ENCODE measurements around the gene ZNF222.
A peak's percentile ranks its signal among the peaks of the same experiment; 100 is the strongest.

Gene ZNF222

GRCh38 chr19:44002212-44002565 is 23.0 kb upstream of the ZNF222 start:
- peak overlapping the region; percentile 84 to 100 (median 96) for H3K4me3 ChIP-seq (ENCODE audit: control insufficient read depth in 1 of 7, extremely low read depth in 1 of 7, insufficient read depth in 4 of 7, low read depth in 2 of 7, low read length in 6 of 7)
- ChIA-PET POLR2A (interaction anchor here (0.6 kb wide), 1 partner anchor 538 kb away, joined by 3 read pairs; no protein-coding TSS in a partner anchor), CTCF (interaction anchor here (0.8 to 1.0 kb wide), 2 partner anchors 49 to 498 kb away, joined by 3 read pairs; no protein-coding TSS in a partner anchor)
- H3K27ac ChIP-seq (ENCODE audit: insufficient read depth in 1 of 2, low read depth in 1 of 2, low read length in 2 of 2, poor library complexity in 1 of 2, severe bottlenecking in 2 of 2): peak overlapping the region; percentile 73 to 87
- H3K4me1 ChIP-seq (ENCODE audit: control extremely low read depth in 1 of 4, control insufficient read depth in 4 of 4, insufficient read depth in 4 of 4, low read length in 3 of 4): peaks cover 2 to 19% (median 15%) of the 10 kb centered on the region in 4 experiments
- H3K9me3 ChIP-seq (ENCODE audit: control extremely low read depth in 1 of 5, control insufficient read depth in 4 of 5, insufficient read depth in 2 of 5, low read depth in 1 of 5, low read length in 4 of 5): peaks cover 9 to 22% (median 13%) of the 10 kb centered on the region in 5 experiments
- peaks cover under 1 to 15% (median 11%) of the 10 kb centered on the region in 4 experiments for H3K36me3 ChIP-seq (ENCODE audit: control insufficient read depth in 4 of 4, insufficient read depth in 4 of 4, low read length in 3 of 4)
- WGBS (ENCODE audit: insufficient coverage): 9% methylated on average over 8 of the region's 8 CpGs
- H3K27me3 ChIP-seq (replicated peaks in 2 of 5; ENCODE audit: control insufficient read depth in 4 of 5, insufficient read depth in 5 of 5, low read length in 4 of 5): no peaks in the 10 kb centered on the region
- DNase-seq: peak in 1 of 3 donors; percentile 15

- ChIA-PET CTCF (interaction anchor here (0.8 to 1.4 kb wide), 2 partner anchors 88 to 497 kb away, joined by 3 read pairs; no protein-coding TSS in a partner anchor), POLR2A (interaction anchor here (0.6 to 1.2 kb wide), 2 partner anchors 22 to 48 kb away, joined by 3 to 5 read pairs; partner anchors contain the start of gene ZNF222)
- Histone ChIP-seq H3K36me3 (ENCODE audit: control insufficient read depth in 4 of 4, insufficient read depth in 4 of 4, low read length in 3 of 4) (peaks cover 7 to 17% (median 13%) of the 10 kb centered on the region in 4 experiments), H3K4me1 (ENCODE audit: control extremely low read depth in 1 of 4, control insufficient read depth in 4 of 4, insufficient read depth in 4 of 4, low read length in 3 of 4) (peaks cover 2 to 19% (median 15%) of the 10 kb centered on the region in 4 experiments), H3K9me3 (ENCODE audit: control extremely low read depth in 1 of 5, control insufficient read depth in 4 of 5, insufficient read depth in 2 of 5, low read depth in 1 of 5, low read length in 4 of 5) (peaks cover 11 to 24% (median 15%) of the 10 kb centered on the region in 5 experiments), H3K27ac (ENCODE audit: insufficient read depth in 1 of 2, low read depth in 1 of 2, low read length in 2 of 2, poor library complexity in 1 of 2, severe bottlenecking in 2 of 2) (peak within 1 kb of the TSS; percentile 73 to 87), H3K4me3 (ENCODE audit: control insufficient read depth in 1 of 7, extremely low read depth in 1 of 7, insufficient read depth in 4 of 7, low read depth in 2 of 7, low read length in 6 of 7) (peak within 1 kb of the TSS; percentile 84 to 100 (median 96)), H3K27me3 (replicated peaks in 2 of 5; ENCODE audit: control insufficient read depth in 4 of 5, insufficient read depth in 5 of 5, low read length in 4 of 5) (no peaks in the 10 kb centered on the region)
- WGBS (ENCODE audit: insufficient coverage): 0% methylated on average over 37 of the region's 48 CpGs
- DNase-seq: peak; percentile 95 to 98 (median 98)
Observed at GRCh38 chr19:44002566-44003460, 22.4 kb upstream of the ZNF222 start, which contains the start of gene ZNF230. Gene ZNF230 (plus strand): TSS chr19:44002957. CDS start chr19:44007079, 4,122 bp downstream.

GRCh38 chr19:44003461-44004009 is 21.6 kb upstream of the ZNF222 start:
- no peaks in the 10 kb centered on the region for H3K27me3 ChIP-seq (replicated peaks in 2 of 5; ENCODE audit: control insufficient read depth in 4 of 5, insufficient read depth in 5 of 5, low read length in 4 of 5)
- peaks cover 2 to 19% (median 15%) of the 10 kb centered on the region in 4 experiments for H3K4me1 ChIP-seq (ENCODE audit: control extremely low read depth in 1 of 4, control insufficient read depth in 4 of 4, insufficient read depth in 4 of 4, low read length in 3 of 4)
- ChIA-PET POLR2A (interaction anchor here (1.0 to 1.2 kb wide), 2 partner anchors 47 to 111 kb away, joined by 3 read pairs; no protein-coding TSS in a partner anchor), CTCF (interaction anchor here (0.8 to 1.4 kb wide), 2 partner anchors 45 to 89 kb away, joined by 3 read pairs; no protein-coding TSS in a partner anchor)
- peaks cover 11 to 24% (median 16%) of the 10 kb centered on the region in 4 experiments for H3K36me3 ChIP-seq (ENCODE audit: control insufficient read depth in 4 of 4, insufficient read depth in 4 of 4, low read length in 3 of 4)
- peaks cover 10 to 27% (median 20%) of the 10 kb centered on the region in 5 experiments for H3K9me3 ChIP-seq (ENCODE audit: control extremely low read depth in 1 of 5, control insufficient read depth in 4 of 5, insufficient read depth in 2 of 5, low read depth in 1 of 5, low read length in 4 of 5)
- peak overlapping the region; percentile 84 to 100 (median 96) for H3K4me3 ChIP-seq (ENCODE audit: control insufficient read depth in 1 of 7, extremely low read depth in 1 of 7, insufficient read depth in 4 of 7, low read depth in 2 of 7, low read length in 6 of 7)
- DNase-seq: peak; percentile 14 to 67 (median 42)
- 3% methylated on average over 13 of the region's 15 CpGs for WGBS (ENCODE audit: insufficient coverage)
- peak overlapping the region in 1 of 2 experiments; percentile 87 for H3K27ac ChIP-seq (ENCODE audit: insufficient read depth in 1 of 2, low read depth in 1 of 2, low read length in 2 of 2, poor library complexity in 1 of 2, severe bottlenecking in 2 of 2)

- H3K4me3 ChIP-seq (ENCODE audit: control insufficient read depth in 1 of 7, extremely low read depth in 1 of 7, insufficient read depth in 4 of 7, low read depth in 2 of 7, low read length in 6 of 7): no peak overlapping the region
- no peaks in the 10 kb centered on the region for H3K27me3 ChIP-seq (replicated peaks in 2 of 5; ENCODE audit: control insufficient read depth in 4 of 5, insufficient read depth in 5 of 5, low read length in 4 of 5)
- H3K36me3 ChIP-seq (ENCODE audit: control insufficient read depth in 4 of 4, insufficient read depth in 4 of 4, low read length in 3 of 4): peaks cover 35 to 48% (median 39%) of the 10 kb centered on the region in 4 experiments
- ChIA-PET CTCF (no interaction called here), POLR2A (no interaction called here)
- peaks cover 2 to 19% (median 15%) of the 10 kb centered on the region in 4 experiments for H3K4me1 ChIP-seq (ENCODE audit: control extremely low read depth in 1 of 4, control insufficient read depth in 4 of 4, insufficient read depth in 4 of 4, low read length in 3 of 4)
- peaks cover 21 to 51% (median 42%) of the 10 kb centered on the region in 5 experiments for H3K9me3 ChIP-seq (ENCODE audit: control extremely low read depth in 1 of 5, control insufficient read depth in 4 of 5, insufficient read depth in 2 of 5, low read depth in 1 of 5, low read length in 4 of 5)
- WGBS (ENCODE audit: insufficient coverage): 100% methylated on average over 1 of the region's 1 CpG
- no peak overlapping the region for H3K27ac ChIP-seq (ENCODE audit: insufficient read depth in 1 of 2, low read depth in 1 of 2, low read length in 2 of 2, poor library complexity in 1 of 2, severe bottlenecking in 2 of 2)
- DNase-seq: peak; percentile 32 to 73 (median 65)
Observed at GRCh38 chr19:44005973-44006372, 19.2 kb upstream of the ZNF222 start.

GRCh38 chr19:44007473-44007872 is 17.7 kb upstream of the ZNF222 start:
- CTCF ChIA-PET: no interaction called here
- H3K27ac ChIP-seq (ENCODE audit: insufficient read depth in 1 of 2, low read depth in 1 of 2, low read length in 2 of 2, poor library complexity in 1 of 2, severe bottlenecking in 2 of 2): no peak overlapping the region

GRCh38 chr19:44010468-44010867 is 14.7 kb upstream of the ZNF222 start:
- Histone ChIP-seq H3K4me3 (ENCODE audit: control insufficient read depth in 1 of 7, extremely low read depth in 1 of 7, insufficient read depth in 4 of 7, low read depth in 2 of 7, low read length in 6 of 7) (peak overlapping the region in 1 of 7 experiments; percentile 13), H3K27me3 (replicated peaks in 2 of 5; ENCODE audit: control insufficient read depth in 4 of 5, insufficient read depth in 5 of 5, low read length in 4 of 5) (no peaks in the 10 kb centered on the region), H3K4me1 (ENCODE audit: control extremely low read depth in 1 of 4, control insufficient read depth in 4 of 4, insufficient read depth in 4 of 4, low read length in 3 of 4) (peaks cover 0 to 3% (median under 1%) of the 10 kb centered on the region in 4 experiments), H3K27ac (ENCODE audit: insufficient read depth in 1 of 2, low read depth in 1 of 2, low read length in 2 of 2, poor library complexity in 1 of 2, severe bottlenecking in 2 of 2) (no peak overlapping the region), H3K36me3 (ENCODE audit: control insufficient read depth in 4 of 4, insufficient read depth in 4 of 4, low read length in 3 of 4) (peaks cover 43 to 70% (median 48%) of the 10 kb centered on the region in 4 experiments), H3K9me3 (ENCODE audit: control extremely low read depth in 1 of 5, control insufficient read depth in 4 of 5, insufficient read depth in 2 of 5, low read depth in 1 of 5, low read length in 4 of 5) (peaks cover 24 to 81% (median 55%) of the 10 kb centered on the region in 5 experiments)
- 97% methylated on average over 3 of the region's 5 CpGs for WGBS (ENCODE audit: insufficient coverage)
- ChIA-PET POLR2A (no interaction called here), CTCF (no interaction called here)
- peak in 1 of 3 donors; percentile 11 for DNase-seq

More at GRCh38 chr19:44007473-44007872, 17.7 kb upstream of the ZNF222 start:
- 100% methylated on average over 6 of the region's 6 CpGs for WGBS (ENCODE audit: insufficient coverage)
- H3K9me3 ChIP-seq (ENCODE audit: control extremely low read depth in 1 of 5, control insufficient read depth in 4 of 5, insufficient read depth in 2 of 5, low read depth in 1 of 5, low read length in 4 of 5): peaks cover 22 to 65% (median 51%) of the 10 kb centered on the region in 5 experiments
- no peaks in the 10 kb centered on the region for H3K27me3 ChIP-seq (replicated peaks in 2 of 5; ENCODE audit: control insufficient read depth in 4 of 5, insufficient read depth in 5 of 5, low read length in 4 of 5)
- no peak for DNase-seq
- POLR2A ChIA-PET: no interaction called here
- peaks cover 2 to 13% (median 9%) of the 10 kb centered on the region in 4 experiments for H3K4me1 ChIP-seq (ENCODE audit: control extremely low read depth in 1 of 4, control insufficient read depth in 4 of 4, insufficient read depth in 4 of 4, low read length in 3 of 4)
- peaks cover 43 to 63% (median 47%) of the 10 kb centered on the region in 4 experiments for H3K36me3 ChIP-seq (ENCODE audit: control insufficient read depth in 4 of 4, insufficient read depth in 4 of 4, low read length in 3 of 4)
- no peak overlapping the region for H3K4me3 ChIP-seq (ENCODE audit: control insufficient read depth in 1 of 7, extremely low read depth in 1 of 7, insufficient read depth in 4 of 7, low read depth in 2 of 7, low read length in 6 of 7)

All from common myeloid progenitor, CD34-positive (primary cell).